GM19467 (cell line): Measurements from ENCODE around the gene LRRC27.
"Not testable (repeated sequence)": the region's sequence is repeated elsewhere in the genome, so short reads cannot be mapped to it uniquely, and the experiment has no call there.

Source experiments
- ATAC-seq: cut with Tn5 transposase; IDR thresholded peaks from one replicate; pipeline ENCODE4 v1.9.1; 2021; ENCODE audit warnings: mild to moderate bottlenecking, moderate library complexity; ENCODE audit not compliant: unreplicated experiment

The LRRC27 gene

GRCh38 chr10:132386419-132386831, 54.4 kb downstream of the LRRC27 start:
- no peak for ATAC-seq

DNA sequence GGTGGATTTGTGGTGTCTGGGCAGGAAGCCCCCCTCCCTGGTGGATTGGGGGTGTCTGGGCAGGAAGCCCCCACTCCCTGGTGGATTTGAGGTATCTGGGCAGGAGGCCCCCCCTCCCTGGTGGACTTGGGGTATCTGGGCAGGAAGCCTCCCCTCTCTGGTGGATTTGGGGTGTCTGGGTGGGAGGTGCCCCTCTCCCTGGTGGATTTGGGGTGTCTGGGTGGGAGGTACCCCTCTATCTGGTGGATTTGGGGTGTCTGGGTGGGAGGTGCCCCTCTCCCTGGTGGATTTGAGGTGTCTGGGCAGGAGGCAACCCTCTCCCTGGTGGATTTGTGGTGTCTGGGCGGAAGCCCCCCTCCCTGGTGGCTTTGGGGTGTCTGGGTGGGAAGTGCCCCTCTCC, 54.9 kb downstream of the LRRC27 start:
- ATAC-seq, result not testable (repeated sequence)

DNA sequence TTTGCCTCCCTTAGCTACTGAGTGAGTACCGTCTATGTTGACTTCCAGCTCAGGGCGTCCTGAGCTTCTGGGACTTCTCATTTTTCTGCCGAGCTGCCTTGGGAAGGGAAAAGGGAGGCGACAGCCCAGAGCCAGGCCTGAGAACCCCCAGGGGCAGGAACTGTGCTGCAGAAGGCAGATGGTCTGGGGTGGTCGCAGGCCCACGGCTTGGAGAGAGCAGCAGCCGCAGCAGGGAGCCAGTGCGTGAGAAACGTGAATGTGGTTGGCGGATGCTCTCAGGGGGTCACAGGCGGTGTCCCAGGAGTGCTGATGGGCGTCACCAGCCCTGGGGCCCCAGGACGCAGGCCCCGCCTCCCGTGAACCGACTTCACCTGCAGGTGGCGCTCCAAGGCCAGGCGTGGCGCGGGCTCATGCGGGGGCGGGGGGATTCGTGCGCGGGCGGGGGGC, 55.8 kb downstream of the LRRC27 start:
- no peak for ATAC-seq

GRCh38 chr10:132388891-132389432, 57.0 kb downstream of the LRRC27 start:
- no peak for ATAC-seq

DNA sequence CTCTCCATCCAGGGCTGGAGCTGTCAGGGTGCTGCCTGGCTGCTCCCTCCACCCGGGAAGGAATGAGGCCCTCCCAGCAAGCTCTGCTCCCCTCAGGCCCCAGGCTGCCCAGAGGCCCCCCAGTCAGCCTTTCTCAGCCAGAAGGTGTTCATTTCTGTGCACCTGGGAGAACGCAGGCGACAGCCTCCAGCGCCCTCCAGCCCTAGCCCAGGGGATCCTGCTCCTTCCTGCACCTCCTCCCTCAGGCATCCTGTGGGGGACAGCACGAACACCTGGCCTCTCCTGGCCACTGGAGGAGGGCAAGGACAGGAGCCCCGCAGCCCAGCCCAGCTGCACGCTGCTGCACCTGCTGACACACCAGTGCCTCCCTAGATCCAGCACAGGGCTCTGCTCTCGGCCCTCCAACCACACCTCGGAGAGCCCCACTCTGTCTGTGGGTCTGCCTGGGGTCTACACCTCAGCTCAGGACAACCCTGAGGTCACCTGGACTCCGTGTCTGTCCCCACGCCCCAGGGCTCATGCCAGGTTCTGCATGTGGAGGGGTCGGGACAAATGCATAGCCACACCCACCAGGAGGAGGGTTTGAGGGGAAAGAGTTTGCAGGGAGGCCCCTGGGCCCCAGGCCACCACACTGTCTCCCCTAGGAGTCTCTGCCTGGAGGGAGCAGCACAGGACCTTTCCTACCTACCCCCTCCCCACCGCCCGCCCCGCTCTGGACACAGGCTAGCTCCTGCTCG, 57.6 kb downstream of the LRRC27 start:
- ATAC-seq, result no peak

- ATAC-seq, result no peak
Measured at GRCh38 chr10:132390170-132390920, 58.4 kb downstream of the LRRC27 start.

GRCh38 chr10:132390921-132391675, 59.1 kb downstream of the LRRC27 start:
- ATAC-seq, result no peak

DNA sequence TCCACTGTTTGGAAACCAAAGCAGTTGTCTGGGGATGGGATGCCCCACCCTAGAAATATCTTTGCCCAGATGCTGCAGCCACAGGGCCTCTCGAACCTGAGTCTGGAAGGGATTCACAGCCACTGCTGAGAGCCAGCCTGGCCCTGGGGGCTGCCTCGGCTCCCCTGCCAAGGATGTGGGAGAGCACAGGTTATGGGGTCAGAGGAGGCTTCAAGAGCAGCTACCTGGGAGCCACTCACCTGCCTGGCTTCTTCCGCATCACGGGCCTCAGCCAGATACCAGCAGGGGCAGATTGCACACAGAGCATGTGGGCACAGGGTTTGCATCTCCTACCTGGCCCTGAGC, 59.7 kb downstream of the LRRC27 start:
- no peak for ATAC-seq

DNA sequence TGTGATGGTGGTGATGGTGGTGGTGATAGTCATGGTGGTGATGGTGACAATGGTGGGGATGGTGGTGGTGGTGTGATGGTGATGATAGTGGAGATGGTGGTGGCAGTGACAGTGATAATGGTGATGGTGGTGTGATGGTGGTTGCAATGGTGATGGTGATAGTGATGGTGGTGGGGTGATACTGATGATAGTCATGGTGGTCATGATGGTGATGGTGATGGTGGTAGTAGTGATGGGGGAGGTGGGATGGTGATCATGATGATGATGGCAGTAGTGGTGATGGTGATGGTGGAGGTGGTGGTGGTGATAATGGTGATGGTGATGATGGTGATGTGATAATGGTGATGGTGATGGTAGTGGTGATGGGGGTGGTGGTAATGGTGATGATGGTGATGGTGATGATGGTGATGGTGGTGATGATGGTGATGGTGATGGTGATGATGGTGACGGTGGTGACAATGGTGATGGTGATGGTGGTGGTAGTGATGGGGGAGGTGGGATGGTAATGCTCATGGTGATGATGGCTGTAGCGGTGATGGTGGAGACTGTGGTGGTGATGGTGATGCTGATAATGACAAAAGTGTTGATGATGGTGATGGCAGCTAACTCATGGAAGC, 60.3 kb downstream of the LRRC27 start:
- ATAC-seq, result no peak

DNA sequence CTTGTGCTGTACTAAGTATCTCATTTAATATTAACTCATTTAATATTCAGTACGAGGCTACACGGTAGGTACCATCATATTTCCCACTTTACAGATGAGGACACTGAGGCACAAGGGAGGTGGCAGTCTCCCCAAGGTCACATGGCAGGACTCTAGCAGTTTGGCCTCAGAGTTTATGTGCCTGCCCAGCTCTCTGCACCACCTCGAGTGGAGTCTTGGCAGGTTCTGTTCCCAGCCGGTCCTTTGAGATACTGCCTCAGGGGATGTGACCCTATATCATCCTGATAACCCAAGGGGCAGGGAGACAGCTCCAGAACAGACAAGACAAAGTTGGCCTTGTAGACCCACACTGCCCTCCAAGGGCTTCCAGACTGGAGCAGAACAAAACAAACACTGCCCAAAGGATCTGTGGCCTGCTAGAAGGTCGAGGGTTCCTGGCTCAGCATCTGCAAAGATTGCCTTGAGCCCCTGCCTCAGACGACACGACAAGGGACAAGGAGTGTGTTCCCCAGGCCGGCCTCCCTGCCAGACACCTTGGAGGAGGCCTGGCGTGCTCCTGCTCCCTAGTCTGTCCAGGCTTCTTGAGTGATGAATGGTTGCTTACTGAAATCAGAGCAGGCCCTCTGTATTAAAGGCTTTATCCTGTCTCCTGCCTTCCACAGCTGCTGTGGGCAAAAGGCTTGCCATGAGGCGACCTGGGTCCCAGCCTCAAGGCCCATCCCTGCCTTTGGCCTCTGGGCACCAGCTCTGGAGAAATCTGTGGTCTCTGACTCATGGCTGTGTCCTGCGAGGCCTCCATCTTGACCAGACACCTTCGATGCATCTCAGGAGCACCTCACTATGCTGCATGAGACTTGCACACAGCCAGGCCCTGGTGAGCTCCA, 61.1 kb downstream of the LRRC27 start:
- ATAC-seq, result no peak

DNA sequence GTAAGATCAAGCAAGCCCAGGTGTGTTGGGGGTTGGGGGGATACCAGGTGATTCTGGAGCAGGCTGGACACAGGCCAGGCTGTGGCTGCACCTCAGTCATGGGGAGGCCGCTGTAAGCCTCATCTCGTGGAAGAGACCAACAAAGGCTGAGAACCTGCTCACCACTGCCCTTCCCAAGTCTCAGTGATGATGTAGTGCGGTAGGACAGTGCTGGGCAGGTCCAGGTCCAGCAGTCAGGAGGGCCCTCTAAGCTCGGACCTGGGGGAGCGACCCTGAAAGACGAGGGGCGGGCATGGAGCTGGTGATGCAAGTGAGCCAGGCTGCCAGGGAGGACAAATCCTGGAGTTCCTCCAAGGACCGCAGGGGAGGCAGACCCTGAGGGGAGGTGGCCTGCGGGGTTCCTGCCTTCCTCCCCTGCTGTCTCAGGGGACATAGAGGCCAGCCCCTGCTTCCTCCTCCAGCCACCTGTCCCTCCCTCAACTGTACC, 61.7 kb downstream of the LRRC27 start:
- no peak for ATAC-seq

DNA sequence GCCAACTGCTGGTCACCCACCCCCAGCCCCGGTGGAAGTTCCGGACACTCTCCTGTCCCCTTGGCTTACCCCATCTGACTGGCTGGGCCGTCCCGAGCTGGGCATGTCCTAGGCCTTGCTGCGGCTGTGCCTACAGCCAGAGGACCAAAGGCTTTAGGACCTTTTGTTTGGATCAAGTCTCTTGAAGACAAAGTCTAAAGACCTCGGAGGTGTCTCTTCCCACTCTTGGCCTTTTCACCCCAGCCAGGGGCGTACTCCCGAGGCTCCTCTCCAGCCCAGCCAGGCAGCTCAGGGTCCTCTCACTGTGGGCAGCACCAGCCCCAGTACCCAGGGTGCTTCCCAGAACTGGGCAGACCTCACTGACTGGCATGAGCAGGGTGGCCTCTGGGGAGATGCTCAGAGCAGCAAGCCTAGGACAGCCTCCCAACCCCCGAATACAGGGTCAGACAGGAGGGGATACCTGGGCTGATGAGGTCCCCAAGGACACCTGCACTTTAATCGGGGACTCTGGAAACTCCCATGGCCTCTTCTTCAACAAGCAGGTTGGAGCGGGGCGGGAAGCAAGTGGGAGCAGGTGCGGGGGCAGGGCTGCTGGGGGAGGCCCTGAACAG, 62.3 kb downstream of the LRRC27 start:
- ATAC-seq, result no peak

DNA sequence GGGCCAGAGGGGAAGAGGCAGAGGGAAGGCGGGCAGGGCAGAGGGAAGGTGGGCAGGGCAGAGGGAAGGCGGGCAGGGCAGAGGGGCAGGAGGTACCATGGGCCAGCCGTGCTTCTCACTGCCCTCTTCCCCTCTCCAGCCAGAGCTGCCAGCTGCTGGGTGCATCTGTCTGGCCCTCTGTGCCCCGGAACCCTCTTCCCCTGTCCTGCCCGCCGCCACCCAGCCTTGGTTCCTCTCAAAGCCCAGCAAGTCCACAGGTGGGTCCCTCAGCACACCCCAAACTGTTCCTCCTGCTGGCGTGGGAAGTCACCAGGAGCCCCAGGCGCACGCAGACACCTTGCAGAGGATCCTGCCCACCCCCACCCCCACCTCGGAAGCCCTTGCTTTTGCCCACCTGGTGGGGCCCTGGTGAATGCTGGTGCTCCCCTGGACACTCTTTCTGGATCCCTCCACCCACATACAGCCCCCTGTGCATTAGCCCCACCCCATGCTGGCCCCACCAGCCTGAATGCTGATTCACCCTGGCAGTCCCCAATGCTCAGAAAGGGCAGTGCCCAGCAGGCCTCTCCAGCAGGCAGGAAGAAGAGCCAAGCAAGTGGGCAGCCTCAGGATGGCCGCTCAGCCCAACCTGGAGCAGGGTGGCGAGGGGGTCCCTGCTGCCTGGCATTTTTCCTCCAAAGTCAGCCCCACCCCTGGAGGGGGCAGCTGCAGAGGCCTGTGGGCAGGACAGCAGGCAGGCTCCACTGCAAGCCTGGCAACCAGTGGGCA, 63.1 kb downstream of the LRRC27 start:
- no peak for ATAC-seq

GRCh38 chr10:132395704-132396493, 63.9 kb downstream of the LRRC27 start:
- peak; percentile 15 for ATAC-seq

DNA sequence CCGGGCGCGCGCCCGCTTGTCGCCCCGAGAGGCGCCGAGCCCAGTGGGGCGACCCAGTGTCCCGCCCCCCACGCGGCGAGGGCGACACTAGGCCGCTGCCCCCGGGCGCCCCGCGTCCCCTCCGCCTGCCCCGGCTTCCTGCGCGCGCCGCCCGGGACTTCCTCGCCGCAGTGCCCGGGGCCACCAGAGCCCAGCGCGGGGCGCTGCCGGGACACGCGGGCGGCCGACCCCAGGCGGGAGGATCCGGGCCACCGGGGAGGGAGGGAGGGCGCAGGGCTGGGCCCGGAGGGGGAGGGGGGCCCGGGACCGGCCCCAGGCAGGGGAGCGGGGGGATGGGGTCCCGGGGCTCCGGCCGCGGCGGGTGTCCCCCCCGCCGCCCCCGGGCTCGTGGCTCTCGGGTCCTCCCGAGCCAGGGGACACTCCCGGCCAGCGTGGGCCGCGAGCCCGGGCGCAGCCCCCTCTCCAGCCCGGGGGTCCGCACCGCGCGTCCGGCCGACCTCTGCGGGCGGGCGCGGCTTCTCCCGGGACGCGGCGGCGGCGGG, 64.6 kb downstream of the LRRC27 start:
- peak; percentile 37 for ATAC-seq

GRCh38 chr10:132397036-132397541, 65.1 kb downstream of the LRRC27 start, which contains the start of gene PWWP2B:
PWWP2B (plus strand) TSS chr10:132397200; CDS start chr10:132397227, 27 bp downstream.
- ATAC-seq, result peak; percentile 31
